H9 (cell line): ENCODE measurements around the gene SNTG2. TPM values are rescaled to one million over a fixed set of nuclear protein-coding genes. Genes with fewer than 3 reads are reported as not detected.

Experiments
- DNase-seq: peaks from one replicate; pipeline ENCODE4 v3.0.0-alpha.2; 2017
- H2AFZ ChIP-seq: one replicate; pipeline ENCODE4 v1.6.1; 2013; ENCODE audit warnings: mild to moderate bottlenecking, low read length, control low read depth, moderate library complexity
- H2AK5ac ChIP-seq: 2 replicates; pipeline ENCODE4 v1.6.1; 2013; ENCODE audit warnings: low read length, control low read depth, mixed read lengths; ENCODE audit not compliant: insufficient read length
- H2BK120ac ChIP-seq: one replicate; pipeline ENCODE4 v1.6.1; 2013; ENCODE audit warnings: low read depth, mild to moderate bottlenecking, low read length, control low read depth, inconsistent platforms; ENCODE audit not compliant: poor library complexity, severe bottlenecking
- H2BK12ac ChIP-seq: 2 replicates; pipeline ENCODE4 v1.6.1; 2013; ENCODE audit warnings: low read length, control low read depth, mixed read lengths, low read depth; ENCODE audit not compliant: insufficient read length
- H2BK15ac ChIP-seq: 2 replicates; pipeline ENCODE4 v1.6.1; 2013; ENCODE audit warnings: low read depth, low read length, control low read depth
- H2BK20ac ChIP-seq: one replicate; pipeline ENCODE4 v1.6.1; 2013; ENCODE audit warnings: low read depth, mild to moderate bottlenecking, low read length, control low read depth, inconsistent platforms; ENCODE audit not compliant: poor library complexity, severe bottlenecking
- H2BK5ac ChIP-seq: 2 replicates; pipeline ENCODE4 v1.6.1; 2013; ENCODE audit warnings: low read length, control low read depth, mixed read lengths; ENCODE audit not compliant: insufficient read length
- H3K14ac ChIP-seq: 2 replicates; pipeline ENCODE4 v1.6.1; 2013; ENCODE audit warnings: low read length, control low read depth; ENCODE audit not compliant: insufficient read depth
- H3K18ac ChIP-seq: 2 replicates; pipeline ENCODE4 v1.6.1; 2013; ENCODE audit warnings: low read depth, mild to moderate bottlenecking, mixed read lengths, low read length, control low read depth; ENCODE audit not compliant: insufficient read length
- H3K23ac ChIP-seq: 2 replicates; pipeline ENCODE4 v1.6.1; 2013; ENCODE audit warnings: low read length, control low read depth, mixed read lengths, low read depth; ENCODE audit not compliant: insufficient read length
- H3K23me2 ChIP-seq: 2 replicates; pipeline ENCODE4 v1.6.1; 2013; ENCODE audit warnings: low read depth, mild to moderate bottlenecking, mixed read lengths, low read length, control low read depth; ENCODE audit not compliant: insufficient read length, poor library complexity, severe bottlenecking
- H3K27ac ChIP-seq: 2 replicates; pipeline ENCODE4 v1.5.1; 2013; ENCODE audit warnings: low read length, control low read depth, mixed read lengths, low read depth; ENCODE audit not compliant: insufficient read length
- H3K27me3 ChIP-seq: 2 replicates; pipeline ENCODE4 v1.6.1; 2013; ENCODE audit warnings: low read length, control low read depth, inconsistent platforms; ENCODE audit not compliant: insufficient read depth
- H3K4ac ChIP-seq: 2 replicates; pipeline ENCODE4 v1.6.1; 2013; ENCODE audit warnings: low read depth, mild to moderate bottlenecking, control low read depth, inconsistent platforms, low read length, moderate library complexity
- H3K4me1 ChIP-seq: 2 replicates; pipeline ENCODE4 v1.6.1; 2013; ENCODE audit warnings: low read length, control low read depth, inconsistent platforms; ENCODE audit not compliant: insufficient read depth
- H3K4me2 ChIP-seq: 2 replicates; pipeline ENCODE4 v1.6.1; 2013; ENCODE audit warnings: low read length, control low read depth, mixed read lengths; ENCODE audit not compliant: insufficient read length, insufficient read depth
- H3K56ac ChIP-seq: 2 replicates; pipeline ENCODE4 v1.6.1; 2013; ENCODE audit warnings: low read depth, mild to moderate bottlenecking, mixed read lengths, low read length, control low read depth; ENCODE audit not compliant: insufficient read length
- H3K79me1 ChIP-seq: 2 replicates; pipeline ENCODE4 v1.6.1; 2013; ENCODE audit warnings: low read depth, mild to moderate bottlenecking, moderate library complexity, low read length, control low read depth, inconsistent platforms; ENCODE audit not compliant: insufficient read depth, poor library complexity, severe bottlenecking
- H3K79me2 ChIP-seq: 2 replicates; pipeline ENCODE4 v1.6.1; 2013; ENCODE audit warnings: low read length, control low read depth, inconsistent platforms; ENCODE audit not compliant: insufficient read depth
- H3K9ac ChIP-seq: 2 replicates; pipeline ENCODE4 v1.6.1; 2013; ENCODE audit warnings: low read length, control low read depth, mixed read lengths; ENCODE audit not compliant: insufficient read length; ENCODE audit errors: extremely low read depth
- H3K9me3 ChIP-seq: one replicate; pipeline ENCODE4 v1.6.1; 2013; ENCODE audit warnings: low read depth, low read length, inconsistent platforms; ENCODE audit not compliant: control insufficient read depth
- H3T11ph ChIP-seq: one replicate; pipeline ENCODE4 v1.6.1; 2013; ENCODE audit warnings: mild to moderate bottlenecking, low read length, control low read depth, inconsistent platforms
- H4K20me1 ChIP-seq: one replicate; pipeline ENCODE4 v1.6.1; 2013; ENCODE audit not compliant: control insufficient read depth, insufficient read length, insufficient read depth
- H4K5ac ChIP-seq: 2 replicates; pipeline ENCODE4 v1.6.1; 2013; ENCODE audit warnings: low read depth, mild to moderate bottlenecking, mixed read lengths, low read length, control low read depth; ENCODE audit not compliant: insufficient read length
- H4K8ac ChIP-seq: replicated peaks from 2 replicates; pipeline ENCODE4 v1.6.1; 2013; ENCODE audit warnings: low read length, control low read depth, mixed read lengths, low read depth; ENCODE audit not compliant: insufficient read length
- H4K91ac ChIP-seq: 2 replicates; pipeline ENCODE4 v1.6.1; 2013; ENCODE audit warnings: low read depth, mild to moderate bottlenecking, moderate library complexity, mixed read lengths, low read length, control low read depth; ENCODE audit not compliant: insufficient read length
- H3K27ac Mint-ChIP-seq, 3 experiments: 2 replicates in 2 of 3; 3 replicates in 1 of 3; pipeline ENCODE4 v1.8.0; 2020 to 2021; ENCODE audit warnings: mixed read lengths in 3 of 3, mild to moderate bottlenecking in 1 of 3, moderate library complexity in 1 of 3
- H3K27me3 Mint-ChIP-seq: 2 replicates; pipeline ENCODE4 v1.8.0; 2021; ENCODE audit warnings: low read depth, mild to moderate bottlenecking, moderate library complexity, mixed read lengths
- H3K36me3 Mint-ChIP-seq, 3 experiments: 2 replicates in 2 of 3; 3 replicates in 1 of 3; pipeline ENCODE4 v1.8.0; 2020 to 2021; ENCODE audit warnings: low read depth in 3 of 3, mixed read lengths in 3 of 3; ENCODE audit not compliant: insufficient read depth in 1 of 3
- H3K4me1 Mint-ChIP-seq, 2 experiments: 2 replicates each; pipeline ENCODE4 v1.8.0; 2020; ENCODE audit warnings: mixed read lengths in 2 of 2
- H3K4me3 Mint-ChIP-seq, 2 experiments: 2 replicates in 1 of 2; 3 replicates in 1 of 2; pipeline ENCODE4 v1.8.0; 2020 to 2021; ENCODE audit warnings: mild to moderate bottlenecking in 2 of 2, mixed read lengths in 2 of 2, moderate library complexity in 1 of 2
- H3K9me3 Mint-ChIP-seq, 2 experiments: 2 replicates in 1 of 2; 3 replicates in 1 of 2; pipeline ENCODE4 v1.8.0; 2020; ENCODE audit warnings: mild to moderate bottlenecking in 2 of 2, mixed read lengths in 2 of 2, moderate library complexity in 1 of 2
- WGBS: extraction: QIAGEN DNeasy Blood & Tissue Kit; methylation state at CpG from one replicate; pipeline ENCODE4 v1.1.7; 2013; ENCODE audit warnings: missing lambda C conversion rate, low lambda C conversion rate, mixed read lengths; ENCODE audit not compliant: insufficient read length; ENCODE audit errors: extremely low coverage; 5-methylcytosine and 5-hydroxymethylcytosine counted together
- total RNA-seq: library from RNA; stranded (reverse); gene quantifications from 2 replicates; pipeline ENCODE4 v1.2.1, GENCODE V29; 2021
- TF ChIP-seq, protein P1 (sequence below): fragments of 200-600 bp; sonication (generic); conservative IDR thresholded peaks from 3 replicates; pipeline ENCODE4 v1.8.0; 2021; ENCODE audit warnings: antibody characterized with exemption, mild to moderate bottlenecking

SNTG2 gene
- total RNA-seq, 1 experiment from 2014 or later, result 13.2 TPM

DNA sequence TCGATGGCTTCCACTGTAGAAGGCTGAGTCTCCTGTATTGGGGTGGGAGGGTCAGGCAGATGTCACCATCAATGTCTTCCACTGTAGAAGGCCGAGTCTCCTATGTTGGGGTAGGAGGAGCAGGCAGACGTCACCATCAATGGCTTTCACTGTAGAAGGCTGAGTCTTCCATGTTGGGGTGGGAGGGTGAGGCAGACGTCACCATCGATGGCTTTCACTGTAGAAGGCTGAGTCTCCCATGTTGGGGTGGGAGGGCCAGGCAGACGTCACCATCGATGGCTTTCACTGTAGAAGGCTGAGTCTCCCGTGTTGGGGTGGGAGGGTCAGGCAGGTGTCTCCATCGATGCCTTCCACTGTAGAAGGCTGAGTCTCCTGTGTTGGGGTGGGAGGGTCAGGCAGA lies 345.1 kb downstream of the SNTG2 start:
- no peak overlapping the region for H3K14ac ChIP-seq
- H2BK20ac ChIP-seq, result no peak overlapping the region
- H3K4ac ChIP-seq, result no peak overlapping the region
- H2AK5ac ChIP-seq, result no peak overlapping the region
- no peak overlapping the region for H4K5ac ChIP-seq
- no peaks in the 10 kb centered on the region for H3K36me3 Mint-ChIP-seq
- H3K79me2 ChIP-seq, result no peaks in the 10 kb centered on the region
- no peaks in the 10 kb centered on the region for H3K79me1 ChIP-seq
- H3K27me3 ChIP-seq, result no peaks in the 10 kb centered on the region
- H2BK12ac ChIP-seq, result no peak overlapping the region
- peaks cover 0 to 3% of the 10 kb centered on the region in 2 experiments; a peak in 2 of 4 replicates for H3K4me1 Mint-ChIP-seq
- H4K8ac ChIP-seq, result no peak overlapping the region
- H3K23me2 ChIP-seq, result no peaks in the 10 kb centered on the region
- no peak overlapping the region for H2AFZ ChIP-seq
- DNase-seq, result no peak
- H3K27me3 Mint-ChIP-seq, result peaks cover 22% of the 10 kb centered on the region
- TF ChIP-seq, protein P1, sequence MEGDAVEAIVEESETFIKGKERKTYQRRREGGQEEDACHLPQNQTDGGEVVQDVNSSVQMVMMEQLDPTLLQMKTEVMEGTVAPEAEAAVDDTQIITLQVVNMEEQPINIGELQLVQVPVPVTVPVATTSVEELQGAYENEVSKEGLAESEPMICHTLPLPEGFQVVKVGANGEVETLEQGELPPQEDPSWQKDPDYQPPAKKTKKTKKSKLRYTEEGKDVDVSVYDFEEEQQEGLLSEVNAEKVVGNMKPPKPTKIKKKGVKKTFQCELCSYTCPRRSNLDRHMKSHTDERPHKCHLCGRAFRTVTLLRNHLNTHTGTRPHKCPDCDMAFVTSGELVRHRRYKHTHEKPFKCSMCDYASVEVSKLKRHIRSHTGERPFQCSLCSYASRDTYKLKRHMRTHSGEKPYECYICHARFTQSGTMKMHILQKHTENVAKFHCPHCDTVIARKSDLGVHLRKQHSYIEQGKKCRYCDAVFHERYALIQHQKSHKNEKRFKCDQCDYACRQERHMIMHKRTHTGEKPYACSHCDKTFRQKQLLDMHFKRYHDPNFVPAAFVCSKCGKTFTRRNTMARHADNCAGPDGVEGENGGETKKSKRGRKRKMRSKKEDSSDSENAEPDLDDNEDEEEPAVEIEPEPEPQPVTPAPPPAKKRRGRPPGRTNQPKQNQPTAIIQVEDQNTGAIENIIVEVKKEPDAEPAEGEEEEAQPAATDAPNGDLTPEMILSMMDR, result no peak
- peaks cover 2% of the 10 kb centered on the region for H4K20me1 ChIP-seq
- no peak overlapping the region for H3K23ac ChIP-seq
- no peak overlapping the region for H3K4me3 Mint-ChIP-seq
- no peak overlapping the region for H4K91ac ChIP-seq
- no peak overlapping the region for H3K56ac ChIP-seq
- no peaks in the 10 kb centered on the region for H3K9me3 Mint-ChIP-seq
- H3K27ac Mint-ChIP-seq, result no peak overlapping the region
- H2BK5ac ChIP-seq, result no peak overlapping the region
- no peak overlapping the region for H2BK15ac ChIP-seq
- no peaks in the 10 kb centered on the region for H3K4me1 ChIP-seq
- no peak overlapping the region for H3K18ac ChIP-seq
- no peak overlapping the region for H3K27ac ChIP-seq
- H2BK120ac ChIP-seq, result no peak overlapping the region
- no peaks in the 10 kb centered on the region for H3K9me3 ChIP-seq
- no peak overlapping the region for H3K9ac ChIP-seq
- H3K4me2 ChIP-seq, result no peak overlapping the region
- WGBS, result no CpG with 5 or more reads among the region's 9 CpGs
- H3T11ph ChIP-seq, result no peak overlapping the region
